Sigmoid colon (tissue), 3 donors: ENCODE measurements around the gene CR2.

Experiments
- POLR2A ChIP-seq, 2 donors: fragments of 450-650 bp; IDR thresholded peaks; one replicate each; pipeline ENCODE4 v1.6.1; 2016; ENCODE audit warnings: antibody characterized with exemption in 2 of 2, mild to moderate bottlenecking in 2 of 2, moderate library complexity in 2 of 2
- TF ChIP-seq, protein P1 (sequence below), 4 experiments: fragments of 450-650 bp in 3 of 4; fragments of 200-600 bp in 1 of 4; IDR thresholded peaks; one replicate each; pipeline ENCODE4 v1.5.1; 2016 to 2019; ENCODE audit warnings: antibody characterized with exemption in 4 of 4, mild to moderate bottlenecking in 3 of 4, moderate library complexity in 2 of 4

GRCh38 chr1:207417076-207417475 lies 37.1 kb upstream of the CR2 start:
- TF ChIP-seq, protein P1, sequence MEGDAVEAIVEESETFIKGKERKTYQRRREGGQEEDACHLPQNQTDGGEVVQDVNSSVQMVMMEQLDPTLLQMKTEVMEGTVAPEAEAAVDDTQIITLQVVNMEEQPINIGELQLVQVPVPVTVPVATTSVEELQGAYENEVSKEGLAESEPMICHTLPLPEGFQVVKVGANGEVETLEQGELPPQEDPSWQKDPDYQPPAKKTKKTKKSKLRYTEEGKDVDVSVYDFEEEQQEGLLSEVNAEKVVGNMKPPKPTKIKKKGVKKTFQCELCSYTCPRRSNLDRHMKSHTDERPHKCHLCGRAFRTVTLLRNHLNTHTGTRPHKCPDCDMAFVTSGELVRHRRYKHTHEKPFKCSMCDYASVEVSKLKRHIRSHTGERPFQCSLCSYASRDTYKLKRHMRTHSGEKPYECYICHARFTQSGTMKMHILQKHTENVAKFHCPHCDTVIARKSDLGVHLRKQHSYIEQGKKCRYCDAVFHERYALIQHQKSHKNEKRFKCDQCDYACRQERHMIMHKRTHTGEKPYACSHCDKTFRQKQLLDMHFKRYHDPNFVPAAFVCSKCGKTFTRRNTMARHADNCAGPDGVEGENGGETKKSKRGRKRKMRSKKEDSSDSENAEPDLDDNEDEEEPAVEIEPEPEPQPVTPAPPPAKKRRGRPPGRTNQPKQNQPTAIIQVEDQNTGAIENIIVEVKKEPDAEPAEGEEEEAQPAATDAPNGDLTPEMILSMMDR (IDR thresholded peaks at IDR 0.05) = no peak
- TF ChIP-seq POLR2A (IDR thresholded peaks at IDR 0.05) = no peak
